Gastroesophageal sphincter (tissue), 4 donors: ENCODE results near the gene DCAF11. TPM values are rescaled to one million over a fixed set of nuclear protein-coding genes. Genes with fewer than 3 reads are reported as not detected.

Experiments used
- ATAC-seq: fragments of 150-250 bp; one replicate; pipeline ENCODE4 v1.9.1; 2016; ENCODE audit warnings: mild to moderate bottlenecking, moderate library complexity
- H3K27ac ChIP-seq, 4 donors: fragments of 200-600 bp; sonication (generic) in 3 of 4; 1 replicate in 3 of 4; 2 replicates in 1 of 4; pipeline ENCODE4 v1.5.1; 2016 to 2019
- H3K27me3 ChIP-seq: fragments of 200-600 bp; sonication (generic); one replicate; pipeline ENCODE4 v1.5.1; 2019
- H3K36me3 ChIP-seq, 2 donors: fragments of 200-600 bp; sonication (generic); one replicate each; pipeline ENCODE4 v1.5.1; 2019; ENCODE audit warnings: control low read depth in 1 of 2
- H3K4me1 ChIP-seq, 3 donors: fragments of 200-600 bp; sonication (generic); 1 replicate in 2 of 3; 2 replicates in 1 of 3; pipeline ENCODE4 v1.5.1; 2016 to 2019; ENCODE audit warnings: control low read depth in 2 of 3
- H3K4me3 ChIP-seq, 2 donors: fragments of 200-600 bp; sonication (generic); one replicate each; pipeline ENCODE4 v1.5.1; 2019; ENCODE audit warnings: mild to moderate bottlenecking in 1 of 2, moderate library complexity in 1 of 2
- H3K9me3 ChIP-seq, 3 donors: fragments of 200-600 bp; sonication (generic); one replicate each; pipeline ENCODE4 v1.5.1; 2017 to 2019; ENCODE audit warnings: control low read depth in 2 of 3
- CTCF ChIP-seq, 4 experiments: fragments of 200-600 bp in 2 of 4; fragments of 450-650 bp in 2 of 4; sonication (generic) in 1 of 4; IDR thresholded peaks; one replicate each; pipeline ENCODE4 v1.5.1; 2017 to 2019; ENCODE audit warnings: antibody characterized with exemption in 4 of 4, mild to moderate bottlenecking in 2 of 4, moderate library complexity in 2 of 4
- EP300 ChIP-seq: sonication (generic); formaldehyde crosslinking; IDR thresholded peaks from one replicate; pipeline ENCODE4 v1.6.1; 2017; ENCODE audit warnings: antibody characterized with exemption, mild to moderate bottlenecking
- POLR2A ChIP-seq, 2 donors: fragments of 450-650 bp; IDR thresholded peaks; one replicate each; pipeline ENCODE4 v1.6.1; 2017; ENCODE audit warnings: antibody characterized with exemption in 2 of 2, mild to moderate bottlenecking in 2 of 2, moderate library complexity in 1 of 2
- POLR2AphosphoS5 ChIP-seq: sonication (generic); formaldehyde crosslinking; IDR thresholded peaks from one replicate; pipeline ENCODE4 v1.6.1; 2017; ENCODE audit warnings: antibody characterized with exemption
- WGBS, 2 donors: methylation state at CpG; one replicate each; pipeline ENCODE4 v1.1.5; 2018; ENCODE audit warnings: low coverage in 1 of 2; 5-methylcytosine and 5-hydroxymethylcytosine counted together
- total RNA-seq, 4 donors: library from RNA; depleted of rRNA; stranded (reverse); fragments of >200 nt; gene quantifications; one replicate each; pipeline ENCODE4 v1.1.0, GENCODE V29; 2016

The DCAF11 gene
- total RNA-seq, 4 donors from 2014 or later: 58.0 to 81.6 (median 71.6) TPM

- 89% methylated on average over 3 of the region's 5 CpGs; no CpG with 5 or more reads in 1 of the 2 donors for WGBS, 2 donors
- Histone ChIP-seq H3K36me3 (peaks cover 0 to 73% of the 10 kb centered on the region in 2 donors), H3K4me1 (peaks cover 0 to 45% (median 18%) of the 10 kb centered on the region in 3 donors), H3K4me3 (no peak overlapping the region), H3K27ac (no peak overlapping the region), H3K9me3 (no peaks in the 10 kb centered on the region), H3K27me3 (no peaks in the 10 kb centered on the region)
- no peak for ATAC-seq
- TF ChIP-seq EP300 (no peak), CTCF (IDR thresholded peaks at IDR 0.05) (no peak), POLR2A (IDR thresholded peaks at IDR 0.05) (no peak), POLR2AphosphoS5 (no peak)
Observed at GRCh38 chr14:24165785-24166184, 51.2 kb downstream of the DCAF11 start.

- Histone ChIP-seq H3K36me3 (peaks cover 0 to 73% of the 10 kb centered on the region in 2 donors), H3K9me3 (no peaks in the 10 kb centered on the region), H3K4me3 (no peak overlapping the region), H3K27ac (no peak overlapping the region), H3K27me3 (no peaks in the 10 kb centered on the region), H3K4me1 (peaks cover 0 to 47% (median 14%) of the 10 kb centered on the region in 3 donors)
- no peak for ATAC-seq
- TF ChIP-seq EP300 (no peak), CTCF (IDR thresholded peaks at IDR 0.05) (no peak), POLR2AphosphoS5 (no peak), POLR2A (IDR thresholded peaks at IDR 0.05) (no peak)
- WGBS, 2 donors: 71 to 100% methylated on average over 1 to 3 of the region's 3 CpGs
Observed at GRCh38 chr14:24167469-24168114, 53.0 kb downstream of the DCAF11 start.

GRCh38 chr14:24171422-24172260 is 57.1 kb downstream of the DCAF11 start, which contains the start of gene REC8:
Gene REC8 (plus strand): TSS chr14:24172080. CDS start chr14:24172553, 473 bp downstream.
- peak; percentile 86 for ATAC-seq
- Histone ChIP-seq H3K4me3 (peak within 1 kb of the TSS; percentile 2 to 47), H3K27ac (peak within 1 kb of the TSS in 3 of 4 donors; percentile 60 to 72 (median 63)), H3K27me3 (no peaks in the 10 kb centered on the region), H3K9me3 (no peaks in the 10 kb centered on the region), H3K4me1 (peaks cover 0 to 21% (median 3%) of the 10 kb centered on the region in 3 donors), H3K36me3 (peaks cover 0 to 37% of the 10 kb centered on the region in 2 donors)
- WGBS, 2 donors: 29% methylated on average over 23 of the region's 63 CpGs; no CpG with 5 or more reads in 1 of the 2 donors
- no peak for TF ChIP-seq POLR2AphosphoS5
- peak in 1 of 2 donors; percentile 37 for TF ChIP-seq POLR2A (IDR thresholded peaks at IDR 0.05)

- Histone ChIP-seq H3K27ac (peak overlapping the region in 3 of 4 donors; percentile 60 to 72 (median 63)), H3K9me3 (no peaks in the 10 kb centered on the region), H3K36me3 (peaks cover 0 to 37% of the 10 kb centered on the region in 2 donors), H3K27me3 (no peaks in the 10 kb centered on the region), H3K4me3 (peak overlapping the region; percentile 2 to 47), H3K4me1 (peaks cover 0 to 21% (median 3%) of the 10 kb centered on the region in 3 donors)
- TF ChIP-seq EP300 (no peak), CTCF (IDR thresholded peaks at IDR 0.05) (no peak), POLR2AphosphoS5 (no peak), POLR2A (IDR thresholded peaks at IDR 0.05) (no peak)
- no peak for ATAC-seq
- WGBS, 2 donors: no CpG with 5 or more reads among the region's 30 CpGs
Observed at GRCh38 chr14:24172261-24172860, 57.8 kb downstream of the DCAF11 start.

- H3K9me3 ChIP-seq: no peaks in the 10 kb centered on the region
- H3K36me3 ChIP-seq: peaks cover 0 to 37% of the 10 kb centered on the region in 2 donors
- H3K4me3 ChIP-seq: no peak overlapping the region
- ATAC-seq: no peak
- H3K27me3 ChIP-seq: no peaks in the 10 kb centered on the region
- TF ChIP-seq CTCF (IDR thresholded peaks at IDR 0.05) (no peak), EP300 (no peak), POLR2A (IDR thresholded peaks at IDR 0.05) (no peak), POLR2AphosphoS5 (no peak)
- H3K4me1 ChIP-seq: peaks cover 0 to 21% (median 3%) of the 10 kb centered on the region in 3 donors
- WGBS, 2 donors: no CpG with 5 or more reads among the region's 20 CpGs
- H3K27ac ChIP-seq: peak overlapping the region in 3 of 4 donors; percentile 60 to 72 (median 63)
Observed at GRCh38 chr14:24172871-24173281, 58.3 kb downstream of the DCAF11 start.
